Cardiac septum (tissue), 1 donor: ENCODE data around the gene PRELP. TPM values are rescaled to one million over a fixed set of nuclear protein-coding genes. Genes with fewer than 3 reads are reported as not detected.
A peak's percentile ranks its signal among the peaks of the same experiment; 100 is the strongest.
"Not testable (repeated sequence)": the region's sequence is repeated elsewhere in the genome, so short reads cannot be mapped to it uniquely, and the experiment has no call there.

Experiments used
- DNase-seq: peaks from one replicate; pipeline ENCODE4 v3.0.0-alpha.2; 2020; ENCODE audit warnings: low spot score
- intact Hi-C: fragments of 100-400 bp; cut with DNase I; formaldehyde crosslinking; loops from one replicate; pipeline ENCODE4 v1.14.0; 2022
- total RNA-seq: library from RNA; stranded (reverse); fragmentation: NEBNext Ultra II Directional; extraction: Animal tissue kit (Norgen Biotek cat#: 25700); gene quantifications from one replicate; pipeline ENCODE4 v1.2.1, GENCODE V29; 2021
- donor health status: DM: no; HTN: no; CAD: no.

The PRELP gene
- total RNA-seq, 1 donor from 2014 or later: 49.7 TPM

DNA sequence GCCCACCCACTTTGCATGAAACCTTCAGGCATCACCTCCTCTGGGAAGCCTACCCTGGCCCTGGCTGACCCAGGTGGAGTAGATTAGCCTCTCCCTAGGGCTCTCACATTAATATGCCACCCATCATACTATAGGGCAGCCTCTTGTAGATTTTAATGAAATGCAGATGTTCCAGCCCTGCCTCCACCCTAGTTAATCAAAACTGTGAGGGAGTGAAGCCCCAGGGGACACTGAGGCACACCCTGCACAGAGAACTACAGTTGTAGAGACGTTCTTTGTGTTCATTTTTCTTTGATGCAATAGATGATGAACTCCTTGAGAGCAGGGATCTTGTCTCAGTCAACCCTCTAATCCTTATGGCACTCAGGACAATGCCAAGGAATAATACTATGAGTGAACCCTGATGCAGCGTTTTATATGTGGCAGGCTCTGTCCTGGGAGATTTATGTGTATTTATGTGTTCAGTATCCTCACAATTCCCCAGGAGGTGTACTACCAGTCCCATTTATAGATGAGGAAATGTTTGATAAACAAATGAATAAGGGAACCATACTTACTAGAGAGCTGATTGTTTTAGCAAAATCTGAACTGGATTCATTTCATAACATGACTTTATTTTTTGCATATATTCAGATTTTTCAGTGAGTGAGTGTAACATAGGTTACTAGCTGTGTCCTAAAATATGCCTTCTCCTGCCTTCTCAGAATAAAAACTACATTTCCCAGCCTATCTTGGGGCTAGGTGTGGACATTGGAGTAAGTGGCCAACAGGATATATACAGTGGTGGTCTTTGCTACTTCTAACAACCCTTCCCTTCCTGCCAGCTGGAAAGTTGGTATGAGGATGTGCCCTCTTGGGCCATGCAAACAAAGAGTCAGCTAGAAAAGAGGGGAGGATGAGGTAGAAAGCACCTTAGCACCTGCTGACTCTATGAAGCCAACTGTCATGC lies 23.5 kb upstream of the PRELP start:
- no peak for DNase-seq
- intact Hi-C loops: no loop called here

- intact Hi-C loops: no loop called here
- DNase-seq: no peak
Measured at GRCh38 chr1:203453016-203453415, 22.6 kb upstream of the PRELP start.

DNA sequence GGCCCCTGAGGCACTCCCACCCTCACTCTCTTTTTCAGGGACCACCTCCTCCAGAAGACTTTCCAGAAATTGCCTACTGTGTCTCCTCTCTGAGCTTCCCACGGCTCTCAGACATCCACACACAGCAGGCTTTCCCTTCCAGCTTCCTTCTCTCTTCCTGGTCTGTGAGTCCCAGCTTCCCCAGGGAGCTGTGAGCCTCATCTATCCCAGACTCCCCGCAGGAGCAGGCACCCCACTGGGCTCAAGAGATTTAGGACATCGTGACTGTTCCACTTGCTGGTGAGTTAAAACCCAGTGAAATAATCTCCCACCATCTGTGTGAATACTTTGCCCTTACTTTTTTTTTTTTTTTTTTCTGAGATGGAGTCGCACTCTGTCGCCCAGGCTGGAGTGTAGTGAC lies 22.0 kb upstream of the PRELP start:
- intact Hi-C loops: no loop called here
- no peak for DNase-seq

DNA sequence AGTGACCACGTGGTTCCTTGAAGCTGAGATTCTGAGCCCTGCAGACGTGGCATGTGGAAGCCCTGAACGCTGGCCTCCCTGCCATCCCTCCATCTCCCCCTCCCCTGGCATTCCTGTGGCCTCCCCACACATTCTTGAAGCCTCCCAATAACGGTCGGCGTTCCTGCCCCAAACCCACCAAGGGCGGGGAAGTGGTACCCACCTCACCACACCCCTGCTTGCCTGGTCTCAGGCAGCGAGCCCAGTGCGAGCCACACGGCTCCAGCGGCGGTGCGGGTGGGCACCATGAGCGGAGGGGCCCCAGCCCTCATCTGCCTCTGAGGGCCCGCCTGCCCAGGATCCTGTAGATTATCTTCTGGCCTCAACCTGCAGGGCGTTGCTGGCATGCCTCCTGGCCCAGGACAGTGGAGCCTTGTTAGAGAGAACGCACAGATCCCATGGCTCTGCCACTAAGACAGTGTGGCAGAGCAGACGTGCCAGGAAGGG lies 20.6 kb upstream of the PRELP start:
- intact Hi-C loops: no loop called here
- DNase-seq: no peak

GRCh38 chr1:203455706-203456105 lies 19.9 kb upstream of the PRELP start:
- intact Hi-C loops: no loop called here
- no peak for DNase-seq

- DNase-seq: no peak
- intact Hi-C loops: no loop called here
Measured at GRCh38 chr1:203456577-203456976, 19.0 kb upstream of the PRELP start.

DNA sequence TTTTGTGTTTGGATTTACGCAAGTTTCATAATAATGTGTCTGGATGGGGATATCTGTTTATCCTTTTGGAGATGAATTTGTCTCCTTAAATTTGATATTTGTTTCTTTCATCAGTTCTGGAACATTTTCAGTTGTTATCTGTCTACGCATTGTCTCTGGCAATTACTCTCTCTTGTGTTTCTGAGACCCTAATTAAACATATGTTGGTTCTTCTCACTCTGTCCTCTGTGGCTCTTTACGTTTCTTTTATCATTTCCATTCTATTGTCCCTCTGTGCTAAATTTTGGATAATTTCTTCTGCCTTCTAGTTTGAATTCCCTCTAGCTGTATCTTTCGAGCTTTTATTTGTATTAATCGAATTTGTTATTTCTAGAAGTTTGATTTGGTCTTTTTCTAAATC lies 17.5 kb upstream of the PRELP start:
- no peak for DNase-seq
- intact Hi-C loops: no loop called here

DNA sequence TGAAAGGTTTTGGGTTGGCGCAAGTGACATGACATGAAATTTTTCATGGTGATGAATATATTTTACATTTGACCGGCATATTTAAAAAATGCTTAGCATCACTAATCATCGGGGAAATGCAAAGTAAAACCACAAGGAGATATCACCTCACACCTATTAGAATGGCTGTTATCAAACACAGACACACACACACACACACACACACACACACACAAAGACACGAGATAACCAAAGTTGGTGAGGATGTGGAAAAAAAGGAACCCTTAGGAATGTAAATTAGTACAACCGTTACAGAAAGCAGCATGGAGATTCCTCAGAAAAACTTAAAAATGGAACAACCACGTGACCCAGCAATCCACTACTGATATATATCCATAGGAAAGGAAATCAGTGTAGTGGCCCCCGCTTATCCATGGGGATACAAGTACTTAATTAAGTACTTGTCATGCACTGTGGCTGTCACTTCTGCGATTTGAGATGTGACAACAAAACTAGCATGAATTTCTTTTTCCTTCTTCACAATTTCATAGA lies 15.9 kb upstream of the PRELP start:
- DNase-seq: no peak
- intact Hi-C loops: no loop called here

GRCh38 chr1:203461717-203462116 lies 13.9 kb upstream of the PRELP start:
- intact Hi-C loops: no loop called here

DNA sequence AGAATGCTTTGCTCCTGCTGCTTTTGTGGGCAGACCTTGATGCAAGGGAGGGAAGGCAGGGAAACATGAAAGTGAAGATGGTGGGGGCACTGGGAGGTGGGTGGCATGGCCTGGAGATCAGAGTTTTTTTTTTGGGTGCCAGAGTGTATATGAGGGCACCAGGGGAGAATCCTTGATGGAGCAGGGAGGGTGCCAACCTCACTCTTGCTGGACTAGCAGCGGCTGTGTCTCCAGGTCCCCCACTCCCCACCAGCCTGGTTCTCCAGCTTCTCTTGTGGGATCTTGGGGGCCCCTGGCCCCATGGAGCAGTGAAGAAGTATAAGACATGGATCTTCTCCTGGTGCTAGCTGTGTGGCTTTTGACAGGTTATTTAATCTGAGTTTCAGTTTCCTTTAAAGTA lies 13.5 kb upstream of the PRELP start:
- DNase-seq: no peak
- intact Hi-C loops: no loop called here

More at GRCh38 chr1:203461717-203462116, 13.9 kb upstream of the PRELP start:
- no peak for DNase-seq

- intact Hi-C loops: no loop called here
- no peak for DNase-seq
Measured at GRCh38 chr1:203462878-203463277, 12.7 kb upstream of the PRELP start.

DNA sequence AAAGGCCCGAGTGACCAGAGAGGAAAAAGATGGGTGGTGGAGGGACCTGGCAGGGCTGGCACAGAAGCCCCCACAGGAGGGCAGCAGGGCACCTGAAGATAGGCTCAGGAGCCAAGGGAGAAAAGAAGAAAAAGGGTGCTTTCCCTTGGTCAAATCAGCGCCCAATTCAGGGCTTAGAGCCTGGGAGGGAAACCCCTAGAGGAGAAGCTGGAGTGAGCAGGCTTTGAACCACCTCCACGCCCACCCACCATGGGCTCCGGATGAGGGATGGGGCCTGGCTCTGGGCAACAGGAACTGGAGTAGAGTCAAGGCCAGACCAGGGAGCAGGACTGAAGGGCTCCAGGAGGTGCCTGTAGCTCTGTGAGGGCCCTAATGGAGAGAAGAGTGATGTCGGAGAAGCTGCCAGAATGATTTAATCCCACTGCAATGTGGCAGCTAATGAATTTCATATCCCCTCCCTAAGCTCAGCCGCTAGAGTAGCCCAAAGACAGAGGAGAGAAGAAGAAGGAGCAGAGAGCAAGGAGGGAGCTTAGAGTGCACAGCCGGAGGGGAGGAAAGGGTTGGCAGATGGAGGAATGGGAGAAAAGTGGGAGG lies 12.0 kb upstream of the PRELP start:
- DNase-seq: no peak
- intact Hi-C loops: no loop called here

DNA sequence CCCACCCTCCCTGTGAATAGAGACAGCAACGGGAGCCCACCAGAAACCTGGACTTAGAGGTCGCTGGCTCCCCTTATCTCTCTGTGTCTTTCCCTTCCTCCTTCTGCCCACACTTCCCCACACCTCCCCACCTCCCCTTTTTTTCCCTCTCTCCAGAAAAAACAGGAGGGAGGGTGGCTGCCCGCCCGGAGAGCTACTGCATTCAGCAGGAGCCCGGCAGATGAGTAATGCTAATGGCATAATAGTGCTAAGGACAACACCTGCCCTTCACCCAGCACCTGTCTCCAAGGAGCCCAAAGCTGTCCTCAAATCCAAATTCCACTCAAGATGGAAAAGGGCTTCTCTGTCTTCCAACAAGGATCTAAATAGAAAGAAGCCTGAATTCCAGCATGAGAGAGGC lies 11.4 kb upstream of the PRELP start:
- DNase-seq: no peak
- intact Hi-C loops: no loop called here

- intact Hi-C loops: no loop called here
- DNase-seq: no peak
Measured at GRCh38 chr1:203464743-203465142, 10.9 kb upstream of the PRELP start.

DNA sequence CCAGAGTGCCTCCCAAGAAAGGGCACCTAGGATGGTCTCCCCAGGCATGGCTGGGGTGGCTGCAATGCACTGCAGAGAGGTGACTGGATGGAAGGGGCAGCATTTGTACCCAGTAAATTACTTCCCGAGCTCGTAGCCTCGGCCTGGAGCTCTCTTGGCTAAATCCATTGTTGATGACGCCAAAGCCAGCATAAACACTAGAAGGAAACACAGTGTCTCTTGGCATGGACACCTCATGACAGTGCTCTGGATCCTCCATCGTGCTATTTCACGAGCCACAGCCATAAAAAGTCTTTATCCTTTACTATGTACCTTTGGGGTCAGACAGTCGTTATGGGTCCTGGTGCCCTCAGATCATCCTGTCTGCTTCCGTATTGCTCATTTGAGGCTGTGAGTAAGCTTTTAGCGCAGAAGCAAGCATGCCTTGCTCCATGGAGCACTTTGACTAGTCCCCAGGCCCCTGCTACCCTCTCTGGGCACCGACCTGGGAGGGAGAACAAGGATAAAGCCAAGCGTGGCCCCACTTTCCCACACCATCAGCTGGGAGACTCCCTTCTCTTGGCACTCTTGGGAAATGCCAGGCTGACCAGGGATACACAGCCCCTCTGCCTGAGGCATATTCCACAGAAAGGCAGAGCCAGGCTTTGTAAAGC lies 10.3 kb upstream of the PRELP start:
- intact Hi-C loops: no loop called here
- DNase-seq: no peak

- intact Hi-C loops: no loop called here
- DNase-seq: peak; percentile 80
Measured at GRCh38 chr1:203465948-203466347, 9.7 kb upstream of the PRELP start.

DNA sequence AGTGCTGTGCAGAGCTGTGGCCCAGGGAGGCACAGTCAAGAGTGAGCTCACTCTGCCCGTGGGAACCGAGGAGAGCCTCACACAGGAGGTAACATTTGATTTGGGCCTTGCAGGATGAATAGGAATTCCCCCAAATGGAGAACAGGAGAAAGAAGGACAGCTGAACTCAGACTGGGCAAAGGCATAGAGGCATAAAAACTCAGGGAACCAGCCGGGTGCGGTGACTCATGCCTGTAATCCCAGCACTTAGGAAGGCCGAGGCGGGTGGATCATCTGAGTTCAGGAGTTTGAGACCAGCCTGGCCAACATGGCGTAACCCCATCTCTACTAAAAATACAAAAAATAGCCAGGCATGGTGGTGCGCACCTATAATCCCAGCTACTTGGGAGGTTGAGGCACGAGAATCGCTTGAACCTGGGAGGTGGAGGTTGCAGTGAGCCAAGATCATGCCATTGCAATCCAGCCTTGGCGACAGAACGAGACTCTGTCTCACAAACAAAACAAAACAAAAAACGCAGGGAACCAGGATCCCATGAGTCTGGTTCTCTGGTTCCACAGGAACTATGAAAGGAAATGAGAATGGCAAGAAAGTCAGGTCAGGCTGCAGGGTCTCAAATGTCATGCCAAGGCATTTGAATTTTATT lies 8.6 kb upstream of the PRELP start:
- DNase-seq, intact Hi-C loops: not testable (repeated sequence)

DNA sequence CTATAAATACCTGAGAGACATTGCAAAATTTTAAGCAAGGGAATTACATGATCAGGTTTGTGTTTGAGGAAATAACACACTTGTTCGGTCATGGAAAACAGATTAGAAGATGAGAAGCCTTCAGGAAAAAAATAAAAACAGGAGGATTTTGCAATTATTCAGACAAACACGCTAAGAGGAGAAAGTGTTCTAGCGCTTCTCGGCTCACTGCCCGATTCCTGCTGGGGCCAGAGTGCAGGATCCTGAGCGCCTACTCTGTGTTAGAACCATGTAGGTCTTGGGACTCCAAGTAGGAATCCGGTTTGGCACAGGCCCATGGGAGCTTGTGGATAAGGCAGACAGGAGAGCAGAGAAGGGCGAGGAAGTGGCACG lies 8.1 kb upstream of the PRELP start:
- intact Hi-C loops: no loop called here
- no peak for DNase-seq

DNA sequence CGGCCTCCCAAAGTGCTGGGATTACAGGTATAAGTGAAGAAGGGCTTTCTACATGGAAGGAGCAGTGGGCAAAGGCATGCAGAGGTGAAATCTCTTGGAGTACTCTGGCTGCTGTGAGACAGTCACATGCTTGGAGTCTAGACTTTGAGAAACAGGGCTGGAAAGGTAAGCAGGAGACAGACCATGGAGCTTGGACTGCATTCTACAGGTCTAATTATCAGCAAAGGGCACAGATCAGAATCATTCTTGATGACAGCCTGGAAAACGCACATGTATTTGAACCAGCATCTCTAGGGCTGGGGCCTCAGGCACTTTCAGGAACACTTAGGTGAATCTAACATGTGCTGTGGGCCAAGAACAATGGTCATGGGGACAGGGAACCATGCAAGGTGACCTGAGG lies 7.3 kb upstream of the PRELP start:
- intact Hi-C loops: no loop called here
- no peak for DNase-seq

DNA sequence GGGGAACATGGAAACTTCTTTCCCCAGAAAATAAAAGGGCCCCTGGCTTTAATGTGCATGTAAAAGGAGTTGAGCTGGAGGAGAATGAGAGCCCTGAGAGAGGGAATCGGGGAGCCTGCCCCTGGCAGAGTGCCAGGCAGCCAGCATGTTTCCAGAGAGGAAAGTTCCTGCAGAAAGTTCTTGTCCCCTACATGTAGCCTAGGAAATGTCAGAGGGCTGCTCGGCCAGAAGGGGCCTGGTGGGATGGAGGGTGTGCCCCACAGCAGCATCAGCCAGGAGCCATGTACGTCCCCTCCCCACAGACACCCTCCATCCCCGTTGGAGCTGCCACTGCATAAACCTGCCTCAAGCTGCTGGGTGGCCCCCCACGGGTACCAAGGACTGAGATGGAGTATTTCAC lies 5.4 kb upstream of the PRELP start:
- DNase-seq: no peak
- intact Hi-C loops: no loop called here
